ENCODE measurements around the gene MTCL1. TPM values are rescaled to one million over a fixed set of nuclear protein-coding genes. Genes with fewer than 3 reads are reported as not detected.

The MTCL1 gene
- total and polyA plus RNA-seq, 12 donors = 0.43 to 12.5 (median 2.1) TPM

GRCh38 chr18:8830067-8831060 is 125.0 kb downstream of the MTCL1 start:
- no peaks in the 10 kb centered on the region for H3K27me3 ChIP-seq
- WGBS, 4 donors = 86 to 90% (median 88%) methylated on average over 16 of the region's 16 CpGs
- intact Hi-C loops (cut with DNase I) = no loop called here
- no peak overlapping the region for H3K4me3 ChIP-seq
- no peak overlapping the region for H3K27ac ChIP-seq
- DNase-seq = no peak
- no peaks in the 10 kb centered on the region for H3K9me3 ChIP-seq (replicated peaks in 1 of 3)
- no peaks in the 10 kb centered on the region for H3K4me1 ChIP-seq (replicated peaks in 1 of 2)
- TF ChIP-seq, protein P1, sequence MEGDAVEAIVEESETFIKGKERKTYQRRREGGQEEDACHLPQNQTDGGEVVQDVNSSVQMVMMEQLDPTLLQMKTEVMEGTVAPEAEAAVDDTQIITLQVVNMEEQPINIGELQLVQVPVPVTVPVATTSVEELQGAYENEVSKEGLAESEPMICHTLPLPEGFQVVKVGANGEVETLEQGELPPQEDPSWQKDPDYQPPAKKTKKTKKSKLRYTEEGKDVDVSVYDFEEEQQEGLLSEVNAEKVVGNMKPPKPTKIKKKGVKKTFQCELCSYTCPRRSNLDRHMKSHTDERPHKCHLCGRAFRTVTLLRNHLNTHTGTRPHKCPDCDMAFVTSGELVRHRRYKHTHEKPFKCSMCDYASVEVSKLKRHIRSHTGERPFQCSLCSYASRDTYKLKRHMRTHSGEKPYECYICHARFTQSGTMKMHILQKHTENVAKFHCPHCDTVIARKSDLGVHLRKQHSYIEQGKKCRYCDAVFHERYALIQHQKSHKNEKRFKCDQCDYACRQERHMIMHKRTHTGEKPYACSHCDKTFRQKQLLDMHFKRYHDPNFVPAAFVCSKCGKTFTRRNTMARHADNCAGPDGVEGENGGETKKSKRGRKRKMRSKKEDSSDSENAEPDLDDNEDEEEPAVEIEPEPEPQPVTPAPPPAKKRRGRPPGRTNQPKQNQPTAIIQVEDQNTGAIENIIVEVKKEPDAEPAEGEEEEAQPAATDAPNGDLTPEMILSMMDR (IDR thresholded peaks at IDR 0.05) = no peak
- TF ChIP-seq POLR2A (IDR thresholded peaks at IDR 0.05) = no peak
- H3K36me3 ChIP-seq (replicated peaks in 1 of 2) = no peaks in the 10 kb centered on the region

GRCh38 chr18:8831112-8831511 is 125.8 kb downstream of the MTCL1 start:
- Histone ChIP-seq H3K27ac (no peak overlapping the region), H3K4me3 (no peak overlapping the region), H3K9me3 (replicated peaks in 1 of 3) (no peaks in the 10 kb centered on the region), H3K36me3 (replicated peaks in 1 of 2) (no peaks in the 10 kb centered on the region), H3K4me1 (replicated peaks in 1 of 2) (no peaks in the 10 kb centered on the region), H3K27me3 (no peaks in the 10 kb centered on the region)
- TF ChIP-seq, protein P1 (IDR thresholded peaks at IDR 0.05) = no peak
- TF ChIP-seq POLR2A (IDR thresholded peaks at IDR 0.05) = no peak
- intact Hi-C loops (cut with DNase I) = no loop called here
- DNase-seq = no peak
- WGBS, 4 donors = 63 to 84% (median 72%) methylated on average over 2 to 3 of the region's 3 CpGs

- Histone ChIP-seq H3K36me3 (replicated peaks in 1 of 2) (no peaks in the 10 kb centered on the region), H3K4me1 (replicated peaks in 1 of 2) (no peaks in the 10 kb centered on the region), H3K9me3 (replicated peaks in 1 of 3) (no peaks in the 10 kb centered on the region), H3K27ac (no peak overlapping the region), H3K4me3 (no peak overlapping the region), H3K27me3 (no peaks in the 10 kb centered on the region)
- 83 to 90% (median 87%) methylated on average over 13 to 14 of the region's 14 CpGs for WGBS, 4 donors
- no peak for DNase-seq
- intact Hi-C loops (cut with DNase I) = no loop called here
- TF ChIP-seq POLR2A (IDR thresholded peaks at IDR 0.05) = no peak
- TF ChIP-seq, protein P1 (IDR thresholded peaks at IDR 0.05) = no peak
Observed at GRCh38 chr18:8831531-8831930, 126.2 kb downstream of the MTCL1 start.

DNA sequence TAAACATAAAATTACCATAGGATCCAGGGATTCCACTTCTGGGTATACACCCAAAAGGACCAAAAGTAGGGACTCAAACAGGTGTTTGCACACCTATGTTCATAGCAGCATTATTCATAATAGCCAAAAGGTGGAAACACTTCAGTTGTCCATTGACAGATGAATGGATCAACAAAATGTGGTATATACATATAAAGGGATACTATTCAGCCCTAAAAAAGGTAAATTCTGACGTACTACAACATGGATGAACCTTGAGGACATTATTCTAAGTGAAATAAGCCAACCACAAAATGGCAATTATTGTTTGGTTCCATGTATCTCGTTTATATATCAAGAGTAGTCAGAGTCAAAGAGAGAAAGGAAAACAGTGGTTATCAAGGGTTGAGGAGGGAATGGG is 128.1 kb downstream of the MTCL1 start:
- no peaks in the 10 kb centered on the region for H3K27me3 ChIP-seq
- intact Hi-C loops (cut with DNase I) = no loop called here
- no peak overlapping the region for H3K4me3 ChIP-seq
- H3K4me1 ChIP-seq (replicated peaks in 1 of 2) = no peaks in the 10 kb centered on the region
- H3K27ac ChIP-seq = no peak overlapping the region
- no peaks in the 10 kb centered on the region for H3K36me3 ChIP-seq (replicated peaks in 1 of 2)
- TF ChIP-seq, protein P1 (IDR thresholded peaks at IDR 0.05) = no peak
- no peak for TF ChIP-seq POLR2A (IDR thresholded peaks at IDR 0.05)
- H3K9me3 ChIP-seq (replicated peaks in 1 of 3) = no peaks in the 10 kb centered on the region
- DNase-seq = no peak
- 66 to 80% (median 71%) methylated on average over 2 of the region's 2 CpGs for WGBS, 4 donors

Data from adrenal gland (tissue), 12 donors.